NCI-H1436 treated with DMSO at 0.1 percent for 48 hours (cell line): ENCODE data around the gene RASGRP2.

Experiments
- DNase-seq: peaks from one replicate; lab custom pipeline; 2025; lab: John Stamatoyannopoulos, UW

Gene RASGRP2

GRCh38 chr11:64743591-64744543 is at the start of gene RASGRP2:
Gene RASGRP2 (minus strand): TSS chr11:64744142. CDS start chr11:64742866, 1,276 bp downstream.
- DNase-seq: no peak

DNA sequence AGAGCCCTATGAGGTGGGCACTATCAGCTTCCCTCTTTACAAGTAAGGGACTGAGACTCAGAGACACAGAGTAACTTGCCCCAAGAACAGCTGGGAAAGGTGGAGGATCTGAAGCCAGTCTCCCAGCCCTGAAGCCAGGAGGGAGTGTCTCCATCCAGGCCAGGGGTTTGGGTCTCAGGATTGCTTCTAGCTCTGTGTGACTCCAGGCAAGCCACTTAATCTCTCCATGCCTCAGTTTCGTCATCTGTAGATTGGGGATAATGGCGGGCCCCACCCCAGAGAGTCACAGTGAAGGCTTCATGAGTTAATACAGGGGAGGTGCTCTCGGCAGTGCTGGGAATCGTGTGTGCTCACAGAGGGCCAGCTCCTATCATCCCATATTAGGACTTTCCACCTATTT is 48.5 kb upstream of the RASGRP2 start:
- DNase-seq: no peak

DNA sequence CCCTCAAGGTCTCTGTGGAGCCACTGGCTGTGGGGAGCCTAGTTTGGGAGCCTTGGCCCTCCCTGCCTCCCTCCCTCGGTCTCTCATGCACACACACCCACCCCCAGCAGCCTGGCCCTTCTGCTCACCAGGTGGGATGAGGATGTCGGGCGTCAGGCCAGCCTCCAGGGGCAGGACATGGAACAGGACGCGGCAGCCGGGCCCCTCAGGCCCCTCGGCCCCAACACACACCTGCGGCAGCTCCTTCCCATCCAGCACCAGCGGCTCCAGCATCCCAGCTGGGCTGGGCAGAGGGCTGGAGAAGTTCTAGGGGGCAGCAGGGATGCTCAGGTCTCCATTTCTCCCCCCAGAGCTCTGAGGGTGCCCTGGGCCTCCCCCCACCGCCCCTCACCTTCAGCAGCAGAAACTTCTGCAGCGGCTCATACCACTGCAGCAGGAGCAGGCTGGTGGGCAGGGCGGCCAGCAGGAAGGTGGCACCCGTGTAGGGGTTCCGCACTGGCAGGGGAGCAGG is 47.9 kb upstream of the RASGRP2 start:
- DNase-seq: no peak

DNA sequence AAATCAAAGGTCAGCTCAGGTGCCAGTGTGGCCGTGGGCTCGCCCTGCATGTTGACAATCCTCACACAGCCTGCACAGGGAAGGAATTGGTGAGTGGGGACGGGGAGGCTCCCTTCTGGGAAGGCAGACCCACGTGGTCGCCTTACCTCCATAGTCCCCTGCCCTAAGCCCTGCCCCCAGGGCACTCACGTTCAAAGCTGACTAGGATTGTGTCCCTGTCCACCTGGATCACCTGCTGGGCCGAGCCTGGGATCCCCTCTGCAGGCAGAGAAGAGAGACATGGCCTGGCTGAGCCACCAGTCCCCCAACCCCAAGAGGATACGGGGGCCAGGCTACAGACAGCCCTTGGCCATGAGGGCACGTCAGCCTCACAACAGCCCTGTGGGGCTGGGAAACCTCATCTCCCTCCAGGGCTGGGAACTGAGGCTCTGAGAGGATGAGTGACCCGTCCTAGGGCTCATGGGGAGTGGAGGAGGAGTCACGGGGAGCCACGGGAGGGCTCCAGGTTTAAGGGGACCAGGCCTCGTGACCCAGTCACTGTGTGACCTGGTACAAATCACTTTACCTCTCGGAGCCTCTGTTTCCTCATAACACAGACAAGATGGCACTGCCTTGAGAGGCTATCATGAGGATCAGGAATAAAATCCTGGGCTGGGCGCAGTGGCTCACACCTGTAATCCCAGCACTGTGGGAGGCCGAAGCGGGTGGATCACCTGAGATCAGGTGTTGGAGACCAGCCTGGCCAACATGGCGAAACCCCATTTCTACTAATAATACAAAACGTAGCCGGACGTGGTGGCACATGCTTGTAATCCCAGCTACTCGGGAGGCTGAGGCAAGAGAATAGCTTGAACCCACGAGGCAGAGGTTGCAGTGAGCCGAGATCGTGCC is 46.5 kb upstream of the RASGRP2 start:
- DNase-seq: no peak

DNA sequence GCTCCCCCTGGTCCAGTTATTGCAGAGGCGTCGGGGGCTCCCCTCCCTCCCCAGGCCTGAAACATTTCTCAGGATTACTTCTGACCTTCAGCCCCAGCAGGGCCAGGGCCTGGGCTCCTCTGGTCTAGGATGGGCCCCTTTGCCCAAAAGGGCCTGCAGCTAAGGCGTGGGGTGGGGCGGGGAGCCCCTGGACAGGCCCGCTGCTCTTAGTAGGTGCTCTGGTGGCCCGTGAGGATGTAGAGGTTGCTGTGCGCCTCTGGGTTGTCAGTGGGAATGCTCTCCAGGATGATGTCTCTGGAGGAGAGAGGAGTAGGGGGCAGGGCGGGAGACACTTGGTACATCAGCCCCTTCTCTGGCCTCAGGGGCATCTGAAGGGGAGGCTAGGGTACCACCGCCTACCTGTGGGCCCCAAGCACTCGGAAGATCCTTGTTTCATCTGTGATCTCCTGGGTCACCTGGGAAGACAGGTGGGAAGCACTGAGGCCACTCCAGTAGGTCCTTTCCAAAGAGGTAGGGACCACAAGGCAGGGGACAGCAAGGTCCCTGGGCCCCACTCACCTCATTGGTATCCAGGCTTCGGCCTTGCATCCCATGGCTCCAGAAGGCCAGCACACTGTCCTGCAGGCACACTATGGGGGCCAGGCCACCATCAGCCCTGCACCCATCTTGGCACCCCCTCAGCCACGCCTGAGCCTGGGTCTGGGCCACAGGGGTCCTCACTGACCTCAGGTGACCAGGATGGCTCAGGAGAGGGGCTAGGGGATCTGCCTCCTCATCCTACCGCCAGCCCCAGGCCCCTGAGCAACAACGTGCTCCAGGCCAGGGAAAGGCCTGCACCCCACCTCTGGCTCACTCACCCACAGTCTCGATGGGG is 45.6 kb upstream of the RASGRP2 start:
- no peak for DNase-seq

DNA sequence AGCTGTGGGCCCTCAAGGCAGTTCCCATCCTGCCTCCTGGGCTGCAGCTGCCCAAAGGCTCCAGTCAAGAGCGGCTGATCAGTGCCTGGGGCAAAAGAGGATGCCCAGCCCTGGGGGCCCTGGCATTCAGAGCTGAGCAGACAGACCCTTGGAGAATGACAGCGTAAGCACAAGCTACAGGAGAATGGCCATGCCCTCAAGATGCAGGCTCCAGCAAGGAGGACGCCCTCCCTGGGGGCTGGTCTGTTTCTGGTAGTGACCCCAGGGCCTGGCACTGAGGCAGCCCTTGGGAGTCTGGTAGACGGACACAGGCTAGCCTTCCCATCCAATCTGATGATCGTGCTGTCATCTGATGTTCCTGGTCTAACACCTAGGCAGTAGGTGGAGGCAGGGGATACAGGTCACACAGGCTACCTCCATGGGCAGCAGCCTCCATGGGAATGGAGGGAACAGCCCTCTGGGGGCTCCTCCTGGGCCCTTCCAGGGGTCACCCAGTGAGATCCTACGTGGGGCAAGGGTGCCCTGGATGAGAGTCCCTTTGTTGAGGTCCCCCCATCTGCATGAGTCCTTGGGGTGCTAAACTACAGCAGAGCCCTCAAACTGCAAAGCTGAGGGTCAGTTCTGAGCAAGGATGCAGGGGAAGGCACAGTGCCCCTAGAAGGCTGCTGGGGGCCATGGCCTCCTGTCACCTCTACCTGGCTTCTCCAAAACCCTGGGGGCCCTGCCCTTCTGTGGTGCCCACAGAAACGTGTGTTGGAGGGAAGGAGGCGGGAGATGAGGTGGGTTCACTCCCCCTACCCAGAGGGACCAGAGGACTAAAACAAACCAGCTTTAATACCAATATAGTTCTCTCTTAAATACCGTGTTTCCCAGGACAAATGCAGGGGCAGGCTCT is 44.6 kb upstream of the RASGRP2 start:
- DNase-seq: no peak

- DNase-seq: no peak
Observed at GRCh38 chr11:64787526-64788320, 43.8 kb upstream of the RASGRP2 start.

DNA sequence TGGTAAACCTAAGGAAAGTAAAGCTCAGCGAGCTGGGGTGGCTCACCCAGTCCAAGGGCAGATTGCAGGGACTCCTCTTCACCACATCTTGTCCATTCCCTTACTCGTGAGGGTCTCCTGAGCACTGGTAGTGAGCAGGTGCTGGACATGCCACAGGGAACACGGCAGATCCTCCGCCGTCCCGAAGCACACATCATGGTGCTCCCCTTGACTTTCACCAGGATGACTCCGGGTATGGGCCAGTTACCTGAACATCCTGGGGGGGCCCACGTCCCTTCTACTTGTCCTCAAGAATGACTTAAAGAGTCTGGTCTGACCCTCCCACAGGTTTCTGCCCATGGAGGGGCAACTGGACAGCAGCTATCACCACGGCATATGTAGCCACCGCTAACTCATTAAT is 42.4 kb upstream of the RASGRP2 start:
- no peak for DNase-seq

DNA sequence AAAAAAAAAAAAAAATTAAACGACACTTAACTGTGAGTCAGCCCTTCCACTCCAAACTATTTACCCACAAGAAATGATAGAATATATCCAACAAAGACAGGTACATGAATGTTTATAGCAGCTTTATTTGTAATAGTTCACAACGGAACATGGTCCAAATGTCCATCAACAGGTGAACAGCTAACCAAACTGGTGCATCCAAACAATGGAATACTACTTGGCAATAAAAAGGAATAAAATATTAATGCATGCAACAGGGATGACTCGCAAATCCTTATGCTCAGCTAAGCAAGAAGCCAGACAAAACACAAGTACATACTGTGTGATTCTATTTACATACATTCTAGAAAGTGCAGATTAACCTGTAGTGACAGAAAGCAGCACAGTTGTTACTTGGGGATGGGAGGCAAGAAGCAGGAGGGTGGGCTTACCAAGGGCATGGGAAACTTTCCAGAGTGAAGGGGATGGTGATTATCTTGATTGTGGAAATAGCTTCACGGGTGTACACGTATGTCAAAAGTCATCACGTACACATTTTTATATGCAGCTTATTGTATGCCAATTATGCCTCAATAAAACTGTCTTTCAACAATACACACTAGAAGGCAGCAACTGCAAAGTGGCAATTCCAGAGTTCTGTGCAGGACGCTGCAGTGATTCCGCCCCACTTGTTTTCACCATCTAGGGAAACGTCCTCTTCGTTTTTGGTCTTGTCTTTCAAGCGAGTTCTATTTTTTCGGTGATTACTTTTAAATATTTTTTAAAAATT is 41.1 kb upstream of the RASGRP2 start:
- no peak for DNase-seq

DNA sequence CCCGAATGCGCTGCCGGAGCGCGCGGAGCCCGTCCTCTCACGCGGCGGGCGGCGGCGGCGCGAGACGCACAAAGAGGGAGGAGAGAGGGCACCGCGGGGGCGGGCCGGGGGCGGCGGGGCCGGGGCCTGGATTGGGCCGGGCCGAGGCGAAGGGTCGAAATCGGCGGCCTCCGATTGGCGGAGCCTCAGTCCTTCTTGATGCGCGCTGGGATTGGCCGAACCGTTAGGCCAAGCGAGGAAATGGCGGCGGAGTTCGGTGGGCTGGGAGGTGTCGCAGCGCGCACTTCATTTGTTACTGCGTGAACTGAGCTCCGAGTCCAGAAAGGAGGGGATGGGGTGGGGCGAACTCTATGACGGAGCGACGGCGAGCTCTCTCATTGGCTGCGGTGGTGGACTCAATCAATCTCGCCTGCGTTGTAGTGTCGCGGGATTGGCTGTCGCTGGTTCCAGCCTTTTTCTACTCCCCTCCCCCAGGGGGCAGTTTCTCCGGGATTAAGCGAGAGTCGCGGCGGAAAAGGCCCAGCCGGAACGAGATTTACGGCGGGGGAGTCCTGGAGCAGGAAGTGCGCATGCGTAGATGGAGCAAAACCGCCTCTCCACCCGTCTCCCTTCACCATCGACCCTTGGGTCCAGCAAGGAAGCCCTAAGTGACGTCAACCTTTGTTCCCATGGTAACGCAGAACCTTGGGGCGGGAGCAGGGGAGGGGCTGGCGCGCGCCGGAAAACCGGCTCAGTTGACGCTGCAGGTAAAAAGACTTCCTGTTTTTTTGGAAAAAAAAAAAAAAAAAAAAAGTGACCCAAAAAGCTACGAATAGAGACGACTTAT is 34.7 kb upstream of the RASGRP2 start, which contains the start of gene SF1:
Gene SF1, minus strand, starts transcription at position 70 of the 826 bp plus-strand sequence. CDS start 150 bp downstream, outside the sequence.
- peak; percentile 98 for DNase-seq

DNA sequence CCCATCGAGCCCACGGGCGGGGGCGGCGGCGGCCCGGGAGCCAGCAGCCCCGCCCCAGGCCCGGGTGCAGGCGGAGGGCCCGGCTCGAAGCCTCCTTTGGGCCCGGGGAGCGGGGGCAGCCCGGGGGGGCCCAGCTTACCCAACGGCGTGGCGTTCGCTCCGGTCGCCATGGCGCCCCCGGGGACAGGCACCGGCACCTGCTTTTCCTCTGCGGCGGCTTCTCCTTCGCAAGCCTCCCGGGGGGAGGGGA is 34.2 kb upstream of the RASGRP2 start:
- no peak for DNase-seq

- DNase-seq: no peak
Observed at GRCh38 chr11:64777449-64778222, 33.7 kb upstream of the RASGRP2 start.

DNA sequence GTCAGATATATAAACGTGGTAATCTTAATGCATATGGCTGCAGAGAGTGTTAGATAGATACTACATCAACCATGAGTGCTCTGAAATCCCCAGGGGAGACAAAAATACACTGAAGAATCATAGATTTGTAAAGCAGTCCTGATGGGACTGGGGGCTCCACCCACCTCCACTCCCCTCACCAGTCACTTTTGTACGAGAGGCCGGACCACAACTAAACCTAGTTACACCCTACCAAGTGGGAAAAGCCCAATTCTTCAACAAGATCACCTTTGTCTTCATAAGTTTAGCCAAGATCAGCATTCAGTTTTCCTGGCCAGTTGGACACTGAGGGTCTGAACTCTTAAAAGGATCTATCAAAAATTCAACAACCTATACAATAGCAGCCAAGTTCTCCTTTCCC is 32.9 kb upstream of the RASGRP2 start:
- no peak for DNase-seq

GRCh38 chr11:64776425-64776824 is 32.5 kb upstream of the RASGRP2 start:
- DNase-seq: no peak

DNA sequence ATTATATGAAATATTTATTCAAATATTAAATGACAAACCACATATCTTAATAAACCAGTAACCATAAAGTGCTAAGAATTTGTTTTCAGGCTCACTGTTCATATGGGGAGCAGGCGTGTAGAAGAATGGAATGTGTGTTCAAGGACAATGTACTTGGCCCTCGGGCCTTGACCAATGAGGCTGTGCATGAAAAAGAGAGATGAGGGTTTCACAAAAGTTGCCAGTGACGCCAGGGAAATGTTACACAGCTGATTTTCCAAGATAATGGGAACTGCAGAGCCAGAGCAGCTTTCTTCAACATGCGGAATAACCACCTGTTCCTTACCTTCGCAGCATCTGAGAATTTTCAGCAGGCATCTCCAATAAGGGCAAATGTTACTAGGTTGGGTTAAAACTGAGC is 30.2 kb upstream of the RASGRP2 start:
- no peak for DNase-seq

GRCh38 chr11:64772303-64773018 is 28.5 kb upstream of the RASGRP2 start:
- no peak for DNase-seq

DNA sequence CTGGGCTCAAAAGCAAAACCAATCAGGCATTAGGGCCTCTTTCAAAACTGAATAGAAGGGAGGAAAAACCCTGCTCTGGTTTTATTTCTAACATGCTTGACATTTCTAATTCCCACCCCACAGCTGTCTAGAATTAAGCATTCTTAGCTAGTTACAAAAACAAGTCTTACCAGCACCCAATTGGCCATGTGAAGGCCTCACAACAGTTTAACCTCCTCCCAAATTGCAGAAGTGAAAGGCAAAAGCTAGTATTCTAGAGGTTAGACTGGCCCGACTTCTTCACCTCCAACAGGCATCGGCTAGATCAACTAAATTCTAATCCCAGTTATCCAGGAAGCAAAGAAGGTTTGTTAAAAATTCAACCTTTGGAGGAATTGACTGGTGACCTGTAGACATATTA is 27.9 kb upstream of the RASGRP2 start:
- no peak for DNase-seq
